GM20000 (cell line): ENCODE measurements around the gene ANXA11.
"Not testable (repeated sequence)": the region's sequence is repeated elsewhere in the genome, so short reads cannot be mapped to it uniquely, and the experiment has no call there.

Experiments used
- DNase-seq: peaks from one replicate; pipeline ENCODE4 v3.0.0; 2012; ENCODE audit warnings: low spot score
- CTCF ChIP-seq: IDR thresholded peaks from 2 replicates; pipeline ENCODE4 v1.5.1; 2012; ENCODE audit warnings: mild to moderate bottlenecking, control low read depth; ENCODE audit errors: extremely low read depth, missing control alignments

ANXA11 gene

GRCh38 chr10:80203835-80204676 lies 1.3 kb downstream of the ANXA11 start:
- TF ChIP-seq CTCF = no peak
- DNase-seq = peak; percentile 36

GRCh38 chr10:80202934-80203834 lies 2.2 kb downstream of the ANXA11 start:
- TF ChIP-seq CTCF = peak; percentile 39
- DNase-seq = peak; percentile 81

- not testable (repeated sequence) for DNase-seq
Measured at GRCh38 chr10:80202530-80202929, 2.8 kb downstream of the ANXA11 start.

GRCh38 chr10:80201608-80202141 lies 3.7 kb downstream of the ANXA11 start:
- DNase-seq = no peak
- TF ChIP-seq CTCF = no peak

DNA sequence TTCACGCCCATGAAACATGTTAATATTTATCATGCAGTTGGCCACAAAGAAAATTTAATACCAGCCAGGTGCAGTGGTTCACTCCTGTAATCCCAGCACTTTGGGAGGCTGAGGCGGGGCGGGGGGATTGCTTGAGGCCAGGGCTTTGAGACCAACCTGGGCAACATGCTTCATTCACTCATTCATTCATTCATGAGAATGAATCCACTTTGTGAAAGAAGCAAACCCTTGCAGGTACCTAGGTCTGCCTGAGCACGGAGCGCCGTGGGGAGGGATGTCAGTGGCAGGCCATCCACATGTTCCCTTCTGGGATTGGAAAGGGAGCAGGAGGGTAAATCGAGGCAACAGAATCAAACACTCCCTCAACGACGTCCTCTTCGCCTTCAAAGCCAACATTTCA lies 4.7 kb downstream of the ANXA11 start:
- no peak for DNase-seq
- no peak for TF ChIP-seq CTCF

- no peak for TF ChIP-seq CTCF
- no peak for DNase-seq
Measured at GRCh38 chr10:80200259-80200658, 5.1 kb downstream of the ANXA11 start.

GRCh38 chr10:80199828-80200227 lies 5.5 kb downstream of the ANXA11 start:
- TF ChIP-seq CTCF = no peak
- no peak for DNase-seq
